Activated CD8-positive, alpha-beta memory T cell treated with anti-CD3 and anti-CD28 coated beads for 24 hours (primary cell): Measurements from ENCODE around the gene LIX1L.

Experiments
- DNase-seq: peaks from one replicate; pipeline ENCODE4 v3.0.0-alpha.2; 2020

Gene LIX1L

GRCh38 chr1:145891587-145892485, 66.0 kb downstream of the LIX1L start:
- DNase-seq = peak; percentile 81

GRCh38 chr1:145891143-145891542, 66.7 kb downstream of the LIX1L start:
- no peak for DNase-seq

- no peak for DNase-seq
Measured at GRCh38 chr1:145889722-145890121, 68.1 kb downstream of the LIX1L start.

- no peak for DNase-seq
Measured at GRCh38 chr1:145887631-145888030, 70.2 kb downstream of the LIX1L start.

- DNase-seq = no peak
Measured at GRCh38 chr1:145886816-145887215, 71.0 kb downstream of the LIX1L start.

- DNase-seq = no peak
Measured at GRCh38 chr1:145886390-145886789, 71.4 kb downstream of the LIX1L start.

- peak; percentile 95 for DNase-seq
Measured at GRCh38 chr1:145885738-145886287, 72.0 kb downstream of the LIX1L start, which contains the start of gene ANKRD35. TSS of gene ANKRD35 (minus strand) at chr1:145885866. CDS start at chr1:145885758, 108 bp downstream.

- DNase-seq = no peak
Measured at GRCh38 chr1:145884675-145885074, 73.1 kb downstream of the LIX1L start.
